ENCODE measurements around the gene MIA2. TPM values are rescaled to one million over a fixed set of nuclear protein-coding genes. Genes with fewer than 3 reads are reported as not detected.
A peak's percentile ranks its signal among the peaks of the same experiment; 100 is the strongest.

The MIA2 gene
- total RNA-seq, 1 experiment from 2014 or later: 15.0 TPM

- H3K56ac ChIP-seq (ENCODE audit: insufficient read length, low read depth, low read length): no peak overlapping the region
- H2AK5ac ChIP-seq (ENCODE audit: insufficient read length, low read length): no peak overlapping the region
- H3K9ac ChIP-seq (ENCODE audit: extremely low read depth, insufficient read length, low read length): no peak overlapping the region
- Mint-ChIP-seq H3K4me1 (peaks cover 0 to 4% of the 10 kb centered on the region in 2 experiments; a peak in 1 of 4 replicates), H3K27ac (0 out of 7 replicates have a peak overlapping the region, but pooled peaks of 1 of the 3 experiments have one; percentile 11), H3K36me3 (ENCODE audit: insufficient read depth in 1 of 3, low read depth in 3 of 3) (peaks cover 0 to 8% (median 7%) of the 10 kb centered on the region in 3 experiments; a peak in 2 of 7 replicates), H3K27me3 (ENCODE audit: low read depth) (no peaks in the 10 kb centered on the region), H3K9me3 (no peaks in the 10 kb centered on the region), H3K4me3 (no peak overlapping the region)
- H3K23me2 ChIP-seq (ENCODE audit: insufficient read length, low read depth, low read length, poor library complexity, severe bottlenecking): no peaks in the 10 kb centered on the region
- H3K18ac ChIP-seq (ENCODE audit: insufficient read length, low read depth, low read length): no peak overlapping the region
- no peak overlapping the region for H2BK120ac ChIP-seq (ENCODE audit: low read depth, low read length, poor library complexity, severe bottlenecking)
- H3T11ph ChIP-seq (ENCODE audit: low read length): no peak overlapping the region
- no peaks in the 10 kb centered on the region for H3K4me1 ChIP-seq (ENCODE audit: insufficient read depth, low read length)
- H3K79me2 ChIP-seq (ENCODE audit: insufficient read depth, low read length): no peaks in the 10 kb centered on the region
- H4K20me1 ChIP-seq (ENCODE audit: control insufficient read depth, insufficient read depth, insufficient read length): no peaks in the 10 kb centered on the region
- no peak overlapping the region for H4K91ac ChIP-seq (ENCODE audit: insufficient read length, low read depth, low read length)
- H3K27me3 ChIP-seq (ENCODE audit: insufficient read depth, low read length): no peaks in the 10 kb centered on the region
- no peak overlapping the region for H2BK12ac ChIP-seq (ENCODE audit: insufficient read length, low read depth, low read length)
- H3K23ac ChIP-seq (ENCODE audit: insufficient read length, low read depth, low read length): no peak overlapping the region
- H4K8ac ChIP-seq (replicated peaks; ENCODE audit: insufficient read length, low read depth, low read length): no peak overlapping the region
- no peaks in the 10 kb centered on the region for H3K9me3 ChIP-seq (ENCODE audit: control insufficient read depth, low read depth, low read length)
- H3K14ac ChIP-seq (ENCODE audit: insufficient read depth, low read length): no peak overlapping the region
- no peak overlapping the region for H2AFZ ChIP-seq (ENCODE audit: low read length)
- no peak for DNase-seq
- no peak overlapping the region for H3K27ac ChIP-seq (ENCODE audit: insufficient read length, low read depth, low read length)
- no peaks in the 10 kb centered on the region for H3K79me1 ChIP-seq (ENCODE audit: insufficient read depth, low read depth, low read length, poor library complexity, severe bottlenecking)
- no peak overlapping the region for H2BK5ac ChIP-seq (ENCODE audit: insufficient read length, low read length)
- WGBS (ENCODE audit: extremely low coverage, insufficient read length, low lambda C conversion rate): no CpG with 5 or more reads among the region's 2 CpGs
- H4K5ac ChIP-seq (ENCODE audit: insufficient read length, low read depth, low read length): no peak overlapping the region
- H2BK15ac ChIP-seq (ENCODE audit: low read depth, low read length): no peak overlapping the region
- TF ChIP-seq CTCF (conservative IDR thresholded peaks at IDR 0.05): no peak
- no peak overlapping the region for H2BK20ac ChIP-seq (ENCODE audit: low read depth, low read length, poor library complexity, severe bottlenecking)
- no peak overlapping the region for H3K4ac ChIP-seq (ENCODE audit: low read depth, low read length)
- no peak overlapping the region for H3K4me2 ChIP-seq (ENCODE audit: insufficient read depth, insufficient read length, low read length)
Measured at GRCh38 chr14:39318574-39318973, 84.9 kb downstream of the MIA2 start.
